Astrocyte (in vitro differentiated cells and primary cell): ENCODE data around the gene ECHS1. TPM values are rescaled to one million over a fixed set of nuclear protein-coding genes. Genes with fewer than 3 reads are reported as not detected.

ENCODE experiments used
- DNase-seq: peaks from one replicate; pipeline ENCODE4 v3.0.0-alpha.2; 2010; ENCODE audit warnings: low read depth
- FAIRE-seq: peaks from 2 replicates; lab custom pipeline; 2011; peaks lifted over from hg19 to GRCh38; lab: Jason Lieb, UNC
- H2AFZ ChIP-seq: 2 replicates; pipeline ENCODE4 v1.6.0; 2012; ENCODE audit warnings: low read depth, low read length, inconsistent platforms
- H3K27ac ChIP-seq: 2 replicates; pipeline ENCODE4 v1.5.1; 2011; ENCODE audit warnings: low read depth, low read length, inconsistent platforms
- H3K27me3 ChIP-seq: 2 replicates; pipeline ENCODE4 v1.6.0; 2011; ENCODE audit warnings: low read length, inconsistent platforms; ENCODE audit not compliant: insufficient read depth
- H3K36me3 ChIP-seq: 2 replicates; pipeline ENCODE4 v1.5.1; 2011; ENCODE audit warnings: low read length, inconsistent platforms; ENCODE audit not compliant: insufficient read depth
- H3K4me1 ChIP-seq: 2 replicates; pipeline ENCODE4 v1.5.1; 2011; ENCODE audit warnings: low read length, inconsistent platforms; ENCODE audit not compliant: insufficient read depth
- H3K4me2 ChIP-seq: 2 replicates; pipeline ENCODE4 v1.6.0; 2012; ENCODE audit warnings: low read length, inconsistent platforms
- H3K4me3 ChIP-seq: 2 replicates; pipeline ENCODE4 v1.5.1; 2011; ENCODE audit warnings: low read depth, mild to moderate bottlenecking, low read length, inconsistent platforms; ENCODE audit not compliant: insufficient read depth
- H3K79me2 ChIP-seq: 2 replicates; pipeline ENCODE4 v1.6.0; 2012; ENCODE audit warnings: mild to moderate bottlenecking, low read length, inconsistent platforms; ENCODE audit not compliant: insufficient read depth
- H3K9ac ChIP-seq: 2 replicates; pipeline ENCODE4 v1.6.0; 2012; ENCODE audit warnings: mild to moderate bottlenecking, low read length, inconsistent platforms
- H3K9me3 ChIP-seq: 2 replicates; pipeline ENCODE4 v1.5.1; 2012; ENCODE audit warnings: low read depth, mild to moderate bottlenecking, low read length, inconsistent platforms; ENCODE audit not compliant: insufficient read depth
- H4K20me1 ChIP-seq: 2 replicates; pipeline ENCODE4 v1.6.0; 2012; ENCODE audit warnings: low read length, inconsistent platforms; ENCODE audit not compliant: insufficient read depth
- H3K27ac Mint-ChIP-seq: one replicate; pipeline ENCODE4 v1.8.0; 2021; ENCODE audit warnings: mild to moderate bottlenecking, mixed read lengths; ENCODE audit not compliant: unreplicated experiment
- H3K27me3 Mint-ChIP-seq: one replicate; pipeline ENCODE4 v1.8.0; 2021; ENCODE audit warnings: low read depth, mixed read lengths; ENCODE audit not compliant: unreplicated experiment
- H3K36me3 Mint-ChIP-seq: one replicate; pipeline ENCODE4 v1.8.0; 2021; ENCODE audit warnings: low read depth, mixed read lengths; ENCODE audit not compliant: unreplicated experiment
- H3K4me1 Mint-ChIP-seq: one replicate; pipeline ENCODE4 v1.8.0; 2021; ENCODE audit warnings: low read depth, mixed read lengths; ENCODE audit not compliant: unreplicated experiment
- H3K4me3 Mint-ChIP-seq: one replicate; pipeline ENCODE4 v1.8.0; 2021; ENCODE audit warnings: mild to moderate bottlenecking, moderate library complexity, mixed read lengths; ENCODE audit not compliant: unreplicated experiment
- H3K9me3 Mint-ChIP-seq: one replicate; pipeline ENCODE4 v1.8.0; 2021; ENCODE audit warnings: mild to moderate bottlenecking, mixed read lengths; ENCODE audit not compliant: unreplicated experiment
- CTCF ChIP-seq: IDR thresholded peaks from 2 replicates; pipeline ENCODE4 v1.5.1; 2011; ENCODE audit warnings: low read depth, mild to moderate bottlenecking, inconsistent platforms, low read length, moderate library complexity; ENCODE audit not compliant: insufficient read depth
- EZH2 ChIP-seq: IDR thresholded peaks from 2 replicates; pipeline ENCODE4 v1.6.1; 2012; ENCODE audit warnings: mild to moderate bottlenecking, low read length, inconsistent platforms; ENCODE audit not compliant: insufficient read depth
- total RNA-seq: library from RNA; stranded (reverse); gene quantifications from 2 replicates; pipeline ENCODE4 v1.2.1, GENCODE V29; 2021

ECHS1 gene
- total RNA-seq, 1 donor from 2014 or later: 90.9 TPM

GRCh38 chr10:133318494-133319127, 54.5 kb downstream of the ECHS1 start:
- H3K4me1 Mint-ChIP-seq: no peaks in the 10 kb centered on the region
- no peaks in the 10 kb centered on the region for H3K27me3 ChIP-seq
- peak overlapping the region; percentile 37 for H3K9ac ChIP-seq
- H3K79me2 ChIP-seq: no peaks in the 10 kb centered on the region
- H3K9me3 ChIP-seq: no peaks in the 10 kb centered on the region
- H3K4me3 ChIP-seq: peak overlapping the region; percentile 46
- H3K36me3 ChIP-seq: no peaks in the 10 kb centered on the region
- no peaks in the 10 kb centered on the region for H3K4me1 ChIP-seq
- H3K4me2 ChIP-seq: peak overlapping the region; percentile 89
- FAIRE-seq (no peak), DNase-seq (no peak)
- H4K20me1 ChIP-seq: peaks cover 3% of the 10 kb centered on the region
- no peak overlapping the region for H3K27ac Mint-ChIP-seq
- peaks cover 12% of the 10 kb centered on the region for H3K27me3 Mint-ChIP-seq
- peak overlapping the region; percentile 79 for H2AFZ ChIP-seq
- H3K36me3 Mint-ChIP-seq: no peaks in the 10 kb centered on the region
- no peak overlapping the region for H3K27ac ChIP-seq
- TF ChIP-seq EZH2 (no peak), CTCF (peak; percentile 44)
- H3K9me3 Mint-ChIP-seq: no peaks in the 10 kb centered on the region
- no peak overlapping the region for H3K4me3 Mint-ChIP-seq

GRCh38 chr10:133316732-133317131, 56.4 kb downstream of the ECHS1 start:
- FAIRE-seq: no peak
- H4K20me1 ChIP-seq: peaks cover 3% of the 10 kb centered on the region
- H3K9ac ChIP-seq: no peak overlapping the region
- H3K27me3 Mint-ChIP-seq: peaks cover 10% of the 10 kb centered on the region
- no peak overlapping the region for H3K4me2 ChIP-seq
- H3K36me3 ChIP-seq: no peaks in the 10 kb centered on the region
- no peaks in the 10 kb centered on the region for H3K4me1 Mint-ChIP-seq
- no peaks in the 10 kb centered on the region for H3K36me3 Mint-ChIP-seq
- H3K27ac ChIP-seq: no peak overlapping the region
- no peak overlapping the region for H3K27ac Mint-ChIP-seq
- no peak overlapping the region for H3K4me3 Mint-ChIP-seq
- TF ChIP-seq CTCF (no peak), EZH2 (no peak)
- H3K4me3 ChIP-seq: no peak overlapping the region
- H3K9me3 Mint-ChIP-seq: no peaks in the 10 kb centered on the region
- H3K9me3 ChIP-seq: no peaks in the 10 kb centered on the region
- no peaks in the 10 kb centered on the region for H3K4me1 ChIP-seq
- no peak for DNase-seq
- no peaks in the 10 kb centered on the region for H3K79me2 ChIP-seq
- no peaks in the 10 kb centered on the region for H3K27me3 ChIP-seq
- no peak overlapping the region for H2AFZ ChIP-seq

DNA sequence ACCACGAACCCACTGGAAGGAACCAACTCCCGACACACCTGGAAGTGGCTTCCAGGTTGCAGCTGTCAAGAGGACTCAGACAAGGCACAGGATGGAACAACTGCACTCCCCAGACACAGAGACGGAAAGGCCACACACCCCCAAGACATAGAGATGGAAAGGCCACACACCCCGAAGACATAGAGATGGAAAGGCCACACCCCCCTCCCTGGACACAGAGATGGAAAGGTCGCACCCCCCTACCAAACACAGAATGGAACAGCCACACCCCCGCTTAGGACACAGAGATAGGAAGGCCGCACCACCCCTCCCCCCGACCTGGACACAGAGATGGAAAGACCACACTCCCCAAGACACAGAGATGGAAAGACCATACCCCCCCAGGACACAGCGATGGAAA, 56.9 kb downstream of the ECHS1 start:
- H3K9me3 Mint-ChIP-seq: no peaks in the 10 kb centered on the region
- no peaks in the 10 kb centered on the region for H3K27me3 ChIP-seq
- no peak for TF ChIP-seq CTCF
- no peak for TF ChIP-seq EZH2
- H3K4me1 Mint-ChIP-seq: no peaks in the 10 kb centered on the region
- no peak overlapping the region for H3K9ac ChIP-seq
- no peaks in the 10 kb centered on the region for H3K4me1 ChIP-seq
- no peak overlapping the region for H2AFZ ChIP-seq
- H4K20me1 ChIP-seq: peaks cover 3% of the 10 kb centered on the region
- no peaks in the 10 kb centered on the region for H3K36me3 ChIP-seq
- no peaks in the 10 kb centered on the region for H3K9me3 ChIP-seq
- H3K4me3 ChIP-seq: no peak overlapping the region
- DNase-seq (no peak), FAIRE-seq (no peak)
- no peaks in the 10 kb centered on the region for H3K79me2 ChIP-seq
- no peak overlapping the region for H3K27ac ChIP-seq
- no peak overlapping the region for H3K4me3 Mint-ChIP-seq
- H3K36me3 Mint-ChIP-seq: no peaks in the 10 kb centered on the region
- peaks cover 10% of the 10 kb centered on the region for H3K27me3 Mint-ChIP-seq
- no peak overlapping the region for H3K27ac Mint-ChIP-seq
- H3K4me2 ChIP-seq: no peak overlapping the region
